C4-2B (cell line): ENCODE results near the gene STEAP1B.

Experiments used
- CTCF ChIP-seq: fragments of 450-650 bp; conservative IDR thresholded peaks from 2 replicates; pipeline ENCODE4 v1.5.1; 2017; ENCODE audit warnings: mild to moderate bottlenecking
- ZFX ChIP-seq: fragments of 450-650 bp; IDR thresholded peaks from 2 replicates; pipeline ENCODE4 v1.6.1; 2017

DNA sequence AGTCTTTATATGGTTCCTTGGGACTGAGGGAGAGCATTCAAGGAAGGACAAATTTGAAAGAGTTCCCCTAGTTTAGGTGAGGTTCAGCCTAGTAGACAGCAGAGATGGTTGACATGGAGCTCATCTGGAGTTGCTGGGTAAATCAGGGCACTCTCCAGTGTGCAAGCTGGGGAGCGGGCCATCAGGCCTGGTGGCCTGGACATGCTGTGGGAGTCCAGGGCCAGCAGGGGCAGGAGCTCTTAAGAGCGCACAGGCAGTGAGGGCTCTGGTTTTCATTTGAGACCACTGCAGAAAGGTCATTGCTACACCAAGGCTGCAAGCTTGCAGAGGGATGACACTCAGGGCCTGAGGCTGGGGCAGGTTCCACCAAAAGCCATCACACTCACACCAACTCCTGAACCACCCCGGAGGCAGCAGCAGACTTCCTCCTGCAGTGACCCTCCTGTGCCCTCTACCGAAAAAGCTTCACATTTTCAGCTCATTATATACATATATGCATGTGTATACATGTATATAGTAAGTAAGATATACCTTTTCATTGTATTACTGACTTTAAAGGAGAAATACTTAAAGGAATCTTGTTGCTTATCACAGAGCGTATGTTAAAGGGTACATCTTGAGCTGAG, 39.5 kb downstream of the STEAP1B start:
- TF ChIP-seq CTCF (no peak), ZFX (no peak)
